ENCODE measurements around the gene MILR1.

GRCh38 chr17:64439956-64440355 is 9.0 kb upstream of the MILR1 start:
- TF ChIP-seq CTCF (IDR thresholded peaks at IDR 0.05) (no peak), POLR2A (IDR thresholded peaks at IDR 0.05) (no peak)
